Subcutaneous abdominal adipose tissue (tissue), 5 donors: Measurements from ENCODE around the gene ACYP2.
A peak's percentile ranks its signal among the peaks of the same experiment; 100 is the strongest.
"Not testable (repeated sequence)": the region's sequence is repeated elsewhere in the genome, so short reads cannot be mapped to it uniquely, and the experiment has no call there.

ENCODE experiments used
- H3K27ac ChIP-seq: one replicate; pipeline ENCODE4 v1.7.0; 2013; ENCODE audit warnings: low read depth, mild to moderate bottlenecking, inconsistent platforms, low read length, moderate library complexity
- H3K27me3 ChIP-seq, 5 donors: one replicate each; pipeline ENCODE4 v1.7.0; 2013; ENCODE audit warnings: low read length in 5 of 5, inconsistent platforms in 1 of 5; ENCODE audit not compliant: control insufficient read depth in 5 of 5, insufficient read depth in 4 of 5
- H3K36me3 ChIP-seq, 5 donors: one replicate each; pipeline ENCODE4 v1.7.0; 2013; ENCODE audit warnings: low read length in 5 of 5; ENCODE audit not compliant: control insufficient read depth in 5 of 5, insufficient read depth in 5 of 5
- H3K4me1 ChIP-seq, 5 donors: one replicate each; pipeline ENCODE4 v1.7.0; 2013; ENCODE audit warnings: low read length in 5 of 5, mild to moderate bottlenecking in 3 of 5, moderate library complexity in 1 of 5; ENCODE audit not compliant: control insufficient read depth in 5 of 5, insufficient read depth in 5 of 5
- H3K4me3 ChIP-seq, 5 donors: one replicate each; pipeline ENCODE4 v1.7.0; 2013; ENCODE audit warnings: low read length in 5 of 5, low read depth in 1 of 5
- H3K9ac ChIP-seq, 5 donors: one replicate each; pipeline ENCODE4 v1.7.0; 2013; ENCODE audit warnings: low read length in 5 of 5, mild to moderate bottlenecking in 4 of 5, moderate library complexity in 3 of 5
- H3K9me3 ChIP-seq, 5 donors: one replicate each; pipeline ENCODE4 v1.7.0; 2013; ENCODE audit warnings: low read length in 5 of 5; ENCODE audit not compliant: control insufficient read depth in 5 of 5
- donor health status: healthy.
- donor health status: healthy.
- donor health status: healthy.
- donor health status: healthy.
- donor health status: healthy.

The ACYP2 gene

DNA sequence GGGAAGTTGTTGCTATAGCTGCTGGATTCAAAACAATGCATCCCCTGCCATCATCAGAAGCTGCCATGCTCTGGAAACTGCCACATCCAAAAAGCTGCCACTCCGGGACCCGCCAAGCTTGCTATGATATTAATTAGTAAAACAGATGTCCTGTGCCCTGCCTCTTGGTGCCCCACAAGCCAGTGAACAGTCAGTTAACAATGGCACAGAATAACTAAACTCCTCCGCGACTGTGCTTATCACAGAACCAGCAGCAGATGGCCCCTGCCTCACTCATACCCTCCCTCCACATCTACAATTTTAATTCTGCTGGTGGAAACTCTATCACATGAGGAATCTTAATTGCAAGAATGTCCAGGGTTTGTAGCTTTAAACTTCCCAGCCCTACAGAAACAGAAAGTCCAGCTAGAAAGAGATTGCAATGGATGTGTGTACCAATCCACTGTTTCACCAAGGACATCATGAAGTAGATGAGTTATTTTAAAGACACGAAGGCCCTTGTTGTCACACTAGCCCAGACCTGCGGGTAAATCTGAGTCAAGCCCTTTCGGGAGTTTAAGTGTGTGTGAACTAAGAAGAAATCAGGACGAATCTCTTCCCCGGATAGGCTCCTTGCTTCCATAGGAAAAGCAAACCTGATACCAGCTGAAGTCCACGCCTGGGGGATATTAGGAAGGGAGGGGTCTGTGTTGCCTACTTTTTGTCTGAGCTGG, 7.4 kb upstream of the ACYP2 start:
- H3K4me3 ChIP-seq, result no peak overlapping the region
- H3K27me3 ChIP-seq, result no peaks in the 10 kb centered on the region
- no peaks in the 10 kb centered on the region for H3K36me3 ChIP-seq
- H3K9ac ChIP-seq, result peak overlapping the region in 2 of 5 donors; percentile 6 to 12
- H3K27ac ChIP-seq, result no peak overlapping the region
- H3K4me1 ChIP-seq, result peaks cover 0 to 12% (median 8%) of the 10 kb centered on the region in 5 donors
- H3K9me3 ChIP-seq, result no peaks in the 10 kb centered on the region

DNA sequence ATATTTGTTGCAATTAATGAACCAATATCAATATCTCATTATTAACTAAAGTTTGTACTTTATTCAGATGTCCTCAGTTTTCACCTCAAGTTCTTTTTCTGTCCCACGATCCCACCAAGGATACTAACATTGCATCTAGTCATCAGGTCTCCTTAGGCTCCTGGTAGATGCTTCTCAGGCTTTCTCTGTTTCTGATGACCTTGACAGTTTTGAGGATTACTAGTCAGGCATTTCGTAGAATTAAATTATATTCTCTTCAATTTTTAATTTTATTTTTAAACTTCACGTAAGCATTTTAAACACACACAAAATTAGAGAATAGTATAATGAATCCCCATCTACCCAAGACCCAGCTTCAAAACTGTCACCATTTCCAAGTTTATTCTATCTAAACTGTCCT, 5.6 kb upstream of the ACYP2 start:
- Histone ChIP-seq H3K4me3 (no peak overlapping the region), H3K27me3 (no peaks in the 10 kb centered on the region), H3K27ac (no peak overlapping the region), H3K9ac (no peak overlapping the region), H3K9me3 (no peaks in the 10 kb centered on the region), H3K36me3 (no peaks in the 10 kb centered on the region), H3K4me1 (peaks cover 0 to 8% (median 3%) of the 10 kb centered on the region in 5 donors)

DNA sequence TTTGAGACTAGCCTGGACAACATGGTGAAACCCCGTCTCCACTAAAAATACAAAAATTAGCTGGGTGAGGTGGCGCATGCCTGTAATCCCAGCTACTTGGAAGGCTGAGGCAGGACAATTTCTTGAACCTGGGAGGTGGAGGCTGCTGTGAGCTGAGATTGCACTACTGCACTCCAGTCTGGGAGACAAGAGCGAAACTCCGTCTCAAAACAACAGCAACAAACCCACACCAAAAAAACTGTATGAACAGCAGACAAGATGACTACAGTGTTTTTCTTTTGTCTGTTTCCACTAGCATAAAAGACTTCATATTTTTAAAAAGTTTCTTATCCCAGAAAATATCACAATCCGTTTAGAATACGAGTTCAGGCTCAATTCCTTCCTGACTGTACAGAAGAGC, 936 bp upstream of the ACYP2 start:
- Histone ChIP-seq H3K27ac (peak overlapping the region; percentile 100), H3K4me1 (peaks cover 0 to 10% (median 7%) of the 10 kb centered on the region in 5 donors), H3K9ac (peak overlapping the region in 1 of 5 donors; percentile 98)
- H3K9me3 ChIP-seq, H3K36me3 ChIP-seq, H3K27me3 ChIP-seq, H3K4me3 ChIP-seq: not testable (repeated sequence)

DNA sequence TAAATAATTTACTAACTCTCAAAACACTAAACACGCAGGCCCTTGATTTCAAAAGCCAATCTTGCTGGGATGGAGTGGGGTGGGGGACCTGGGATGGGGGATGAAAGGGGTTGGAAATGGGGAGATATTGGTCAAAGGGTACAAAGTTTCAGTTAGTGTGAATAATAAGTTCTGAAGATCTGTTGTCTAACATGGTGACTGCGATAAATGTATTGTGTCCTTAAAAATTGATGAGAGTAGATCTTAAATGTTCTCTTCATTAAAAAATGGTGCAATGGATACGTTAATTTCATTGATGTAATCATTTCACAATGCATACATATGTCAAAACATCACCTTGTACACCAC, 505 bp upstream of the ACYP2 start:
- Histone ChIP-seq H3K36me3 (peaks cover 0 to 3% (median 0%) of the 10 kb centered on the region in 5 donors), H3K27me3 (no peaks in the 10 kb centered on the region), H3K4me3 (peak overlapping the region; percentile 58 to 92 (median 85)), H3K9ac (peak overlapping the region; percentile 94 to 98 (median 97)), H3K4me1 (peaks cover 0 to 10% (median 7%) of the 10 kb centered on the region in 5 donors), H3K9me3 (peaks cover 0 to 5% (median 0%) of the 10 kb centered on the region in 5 donors), H3K27ac (peak overlapping the region; percentile 100)

DNA sequence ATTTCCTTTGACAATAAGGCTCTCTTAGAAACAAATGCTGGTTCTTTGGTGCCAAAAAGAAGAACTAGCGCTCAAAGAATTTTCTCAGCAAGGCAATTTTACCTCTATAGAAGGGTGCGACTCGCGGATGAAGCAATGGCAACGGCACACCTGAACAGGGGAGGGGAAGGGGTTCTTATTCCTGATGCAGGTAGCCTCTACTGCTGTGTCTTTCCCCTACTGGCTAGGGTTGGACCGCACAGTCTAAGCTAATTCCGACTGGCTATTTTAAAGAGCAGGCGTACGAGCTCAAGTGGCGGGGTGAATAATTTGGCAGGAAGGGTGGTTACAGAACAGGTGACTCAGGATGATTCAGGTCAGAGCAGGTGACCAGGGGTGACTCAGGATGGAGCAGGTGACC, 1.2 kb downstream of the ACYP2 start:
- not testable (repeated sequence) for H3K9me3 ChIP-seq, H3K27me3 ChIP-seq, H3K36me3 ChIP-seq, H3K4me3 ChIP-seq, H3K9ac ChIP-seq, H3K27ac ChIP-seq
- H3K4me1 ChIP-seq, result peaks cover 0 to 10% (median 7%) of the 10 kb centered on the region in 5 donors

DNA sequence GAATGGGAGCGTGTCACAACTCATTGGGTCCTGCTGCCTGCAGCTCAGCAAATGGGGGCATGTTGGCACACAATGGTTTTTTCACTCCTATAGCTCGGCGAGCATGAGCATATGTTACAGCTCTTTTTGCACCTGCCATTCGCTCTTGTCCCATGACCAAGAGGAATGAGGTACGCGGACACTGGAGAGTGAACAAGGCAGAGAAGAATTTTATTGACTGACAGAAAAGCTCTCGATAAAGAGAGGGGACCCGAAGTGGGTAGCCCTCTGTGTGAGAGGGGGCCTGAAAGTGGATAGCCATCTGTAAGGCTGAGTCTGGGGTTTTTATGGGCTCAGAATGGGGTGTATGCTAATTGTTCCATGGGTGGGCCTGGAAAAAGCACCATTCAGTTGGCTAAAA, 5.5 kb downstream of the ACYP2 start:
- Histone ChIP-seq H3K36me3 (peaks cover 0 to 9% (median 0%) of the 10 kb centered on the region in 5 donors), H3K4me3 (no peak overlapping the region), H3K27me3 (no peaks in the 10 kb centered on the region), H3K9ac (no peak overlapping the region), H3K9me3 (peaks cover 0 to 10% (median 7%) of the 10 kb centered on the region in 5 donors), H3K27ac (no peak overlapping the region), H3K4me1 (peaks cover 0 to 11% (median 4%) of the 10 kb centered on the region in 5 donors)

DNA sequence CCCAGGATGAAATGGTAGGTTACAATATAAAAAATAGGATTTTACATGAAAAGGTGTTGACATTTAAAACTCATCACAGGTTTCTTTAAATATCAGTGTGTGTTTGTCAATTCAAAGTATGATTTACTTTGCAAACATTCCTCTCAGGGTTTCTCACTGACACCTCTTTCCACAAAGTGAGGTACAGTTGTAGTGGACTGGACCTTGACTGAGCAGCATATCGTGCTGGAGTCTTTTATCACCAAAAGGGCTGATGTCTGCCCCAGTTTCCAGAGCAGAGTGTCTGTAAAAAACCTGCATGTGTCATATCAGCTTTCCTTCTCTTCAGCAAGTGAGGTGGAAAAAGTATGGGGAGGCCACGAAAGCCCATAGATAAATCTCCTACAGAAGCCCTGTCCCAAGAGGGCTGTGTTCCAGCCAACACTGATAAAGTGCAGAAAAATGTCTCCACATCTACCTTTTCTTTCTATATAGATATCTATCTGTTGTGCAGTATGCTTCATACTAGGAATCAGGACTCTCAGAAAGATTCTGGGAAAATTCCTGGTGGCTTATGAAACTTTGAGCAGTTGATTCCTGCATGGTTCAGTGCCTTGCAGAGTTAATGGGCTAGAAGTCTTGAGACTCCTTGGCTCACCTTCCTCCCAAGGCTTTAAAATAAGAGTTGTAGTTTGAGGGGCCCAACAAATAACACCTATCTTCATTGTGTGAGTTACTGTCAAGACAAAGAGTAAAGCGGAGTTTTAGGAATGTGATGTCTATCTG, 6.9 kb downstream of the ACYP2 start:
- H3K9ac ChIP-seq, result no peak overlapping the region
- H3K4me3 ChIP-seq, result no peak overlapping the region
- peaks cover 0 to 9% (median 0%) of the 10 kb centered on the region in 5 donors for H3K36me3 ChIP-seq
- H3K4me1 ChIP-seq, result peaks cover 0 to 7% (median 4%) of the 10 kb centered on the region in 5 donors
- peak overlapping the region; percentile 25 for H3K27ac ChIP-seq
- H3K27me3 ChIP-seq, result no peaks in the 10 kb centered on the region
- H3K9me3 ChIP-seq, result peaks cover 0 to 8% (median 5%) of the 10 kb centered on the region in 5 donors

DNA sequence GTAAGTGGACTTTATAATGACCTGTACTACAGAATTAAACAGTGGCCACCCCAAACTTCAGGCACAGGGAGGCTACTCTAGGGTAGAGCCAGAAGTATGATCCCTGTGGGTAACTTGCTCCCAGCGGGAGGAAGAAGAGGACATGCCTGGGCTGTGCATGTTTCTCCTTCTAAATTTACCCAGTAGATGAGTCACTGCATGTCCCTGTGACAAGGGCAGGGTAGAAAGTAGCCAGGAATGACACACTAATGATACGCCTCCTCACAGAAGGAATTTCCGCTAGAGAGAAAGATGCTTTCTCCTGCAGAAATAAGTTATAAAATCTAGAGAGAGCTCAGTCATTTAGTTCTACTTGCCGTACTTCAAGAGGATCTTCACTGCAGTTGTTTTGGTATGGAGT, 7.5 kb downstream of the ACYP2 start:
- Histone ChIP-seq H3K4me1 (peaks cover 0 to 7% (median 4%) of the 10 kb centered on the region in 5 donors), H3K36me3 (peaks cover 0 to 6% (median 0%) of the 10 kb centered on the region in 5 donors), H3K9ac (no peak overlapping the region), H3K4me3 (no peak overlapping the region), H3K9me3 (peaks cover 0 to 8% (median 5%) of the 10 kb centered on the region in 5 donors), H3K27ac (peak overlapping the region; percentile 25), H3K27me3 (no peaks in the 10 kb centered on the region)

DNA sequence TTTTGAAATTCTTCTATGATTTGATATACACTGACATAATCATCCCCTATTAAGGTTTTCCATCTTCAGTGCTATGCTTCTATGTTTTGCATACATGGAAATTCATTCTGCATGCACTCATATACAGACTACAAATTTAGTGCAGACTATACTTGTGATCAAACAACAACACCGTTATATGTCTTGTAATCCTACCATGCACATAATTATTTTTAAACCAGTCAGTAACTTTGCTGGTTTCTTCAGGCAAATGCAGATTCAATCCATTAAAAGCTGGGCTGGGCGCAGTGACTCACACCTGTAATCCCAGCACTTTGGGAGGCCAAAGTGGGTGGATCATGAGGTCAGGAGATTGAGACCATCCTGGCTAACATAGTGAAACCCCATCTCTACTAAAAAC, 11.8 kb downstream of the ACYP2 start:
- H3K27me3 ChIP-seq, H3K9ac ChIP-seq, H3K9me3 ChIP-seq, H3K36me3 ChIP-seq, H3K4me3 ChIP-seq, H3K27ac ChIP-seq, H3K4me1 ChIP-seq: not testable (repeated sequence)

DNA sequence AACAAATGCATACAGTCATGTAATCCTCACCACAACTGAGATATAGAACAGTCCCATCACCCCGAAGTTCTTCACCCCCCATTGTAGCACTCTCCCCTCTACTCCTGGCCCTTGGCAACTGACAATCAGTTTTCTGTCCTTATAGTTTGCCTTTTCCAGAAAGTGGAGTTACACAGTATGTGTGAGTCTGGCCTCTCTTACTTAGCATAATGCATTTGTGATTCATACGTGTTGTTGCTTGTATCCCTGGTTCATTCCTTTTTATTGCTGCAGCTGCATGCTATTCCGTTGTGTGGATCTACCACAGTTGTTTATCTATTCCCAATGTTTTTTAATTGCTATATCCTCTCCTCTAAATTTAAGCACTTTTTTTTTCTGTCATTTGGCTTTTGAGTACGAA, 17.6 kb downstream of the ACYP2 start:
- no peaks in the 10 kb centered on the region for H3K9me3 ChIP-seq
- H3K4me1 ChIP-seq, result no peaks in the 10 kb centered on the region
- H3K9ac ChIP-seq, result no peak overlapping the region
- H3K27ac ChIP-seq, result no peak overlapping the region
- H3K4me3 ChIP-seq, result no peak overlapping the region
- no peaks in the 10 kb centered on the region for H3K36me3 ChIP-seq
- no peaks in the 10 kb centered on the region for H3K27me3 ChIP-seq
